GM20431 (cell line): ENCODE measurements around the gene ITGA11.

Source experiments
- in situ Hi-C: fragments of 300-500 bp; cut with MseI, MboI; formaldehyde crosslinking; loops from one replicate; pipeline ENCODE4 v1.15.0; 2020; ENCODE audit warnings: low sequenced_read_pairs; ENCODE audit not compliant: unreplicated experiment

ITGA11 gene

GRCh38 chr15:68414206-68414555 is 17.8 kb downstream of the ITGA11 start:
- in situ Hi-C loops = no loop called here

GRCh38 chr15:68413363-68414205 is 18.4 kb downstream of the ITGA11 start:
- in situ Hi-C loops = no loop called here

GRCh38 chr15:68412218-68412617 is 19.7 kb downstream of the ITGA11 start:
- in situ Hi-C loops = no loop called here

- in situ Hi-C loops = no loop called here
Observed at GRCh38 chr15:68411735-68412134, 20.2 kb downstream of the ITGA11 start.

GRCh38 chr15:68411343-68411675 is 20.7 kb downstream of the ITGA11 start:
- in situ Hi-C loops = no loop called here

- in situ Hi-C loops = no loop called here
Observed at GRCh38 chr15:68410466-68411342, 21.3 kb downstream of the ITGA11 start.

GRCh38 chr15:68409736-68410370 is 22.1 kb downstream of the ITGA11 start:
- in situ Hi-C loops = no loop called here

- in situ Hi-C loops = no loop called here
Observed at GRCh38 chr15:68408971-68409370, 23.0 kb downstream of the ITGA11 start.

GRCh38 chr15:68407886-68408881 is 23.8 kb downstream of the ITGA11 start:
- in situ Hi-C loops = no loop called here

GRCh38 chr15:68407141-68407885 is 24.6 kb downstream of the ITGA11 start:
- in situ Hi-C loops = no loop called here

- in situ Hi-C loops = no loop called here
Observed at GRCh38 chr15:68405378-68406250, 26.3 kb downstream of the ITGA11 start.

- in situ Hi-C loops = no loop called here
Observed at GRCh38 chr15:68404056-68404798, 27.7 kb downstream of the ITGA11 start.

- in situ Hi-C loops = no loop called here
Observed at GRCh38 chr15:68403161-68403941, 28.6 kb downstream of the ITGA11 start.

GRCh38 chr15:68402432-68403160 is 29.4 kb downstream of the ITGA11 start:
- in situ Hi-C loops = no loop called here

GRCh38 chr15:68401496-68402431 is 30.2 kb downstream of the ITGA11 start:
- in situ Hi-C loops = no loop called here
